Activated CD4-positive, CD25-positive, alpha-beta regulatory T cell treated with anti-CD3 and anti-CD28 coated beads, Interleukin-2, amount 50 U/mL, for 16 hours (primary cell): ENCODE results near the gene NUMBL.

Experiments used
- DNase-seq: peaks from one replicate; pipeline ENCODE4 v3.0.0-alpha.2; 2020; ENCODE audit warnings: low read depth, low spot score

NUMBL gene

GRCh38 chr19:40716482-40717324 is 26.3 kb upstream of the NUMBL start, which contains the start of the genes COQ8B and ITPKC:
COQ8B (minus strand) TSS chr19:40716886; CDS start chr19:40714632, 2,254 bp downstream.
ITPKC (plus strand) TSS chr19:40717112; CDS start chr19:40717136, 24 bp downstream.
- peak; percentile 100 for DNase-seq

GRCh38 chr19:40716031-40716481 is 25.6 kb upstream of the NUMBL start:
- peak; percentile 40 for DNase-seq

- DNase-seq = peak; percentile 84
These were observed 24.2 kb upstream of the NUMBL start for GRCh38 chr19:40714441-40715299.

GRCh38 chr19:40713939-40714338 is 23.5 kb upstream of the NUMBL start:
- no peak for DNase-seq

GRCh38 chr19:40709817-40710216 is 19.4 kb upstream of the NUMBL start:
- no peak for DNase-seq

GRCh38 chr19:40707615-40708014 is 17.2 kb upstream of the NUMBL start:
- no peak for DNase-seq

GRCh38 chr19:40705950-40706619 is 15.6 kb upstream of the NUMBL start:
- DNase-seq = no peak

- no peak for DNase-seq
These were observed 14.9 kb upstream of the NUMBL start for GRCh38 chr19:40705362-40705651.

- DNase-seq = no peak
These were observed 14.3 kb upstream of the NUMBL start for GRCh38 chr19:40704491-40705361.

GRCh38 chr19:40703029-40703755 is 12.7 kb upstream of the NUMBL start:
- DNase-seq = no peak

GRCh38 chr19:40702337-40703012 is 12.0 kb upstream of the NUMBL start:
- DNase-seq = no peak

GRCh38 chr19:40701758-40702157 is 11.3 kb upstream of the NUMBL start:
- DNase-seq = no peak

- DNase-seq = no peak
These were observed 9.6 kb upstream of the NUMBL start for GRCh38 chr19:40700083-40700482.

- DNase-seq = no peak
These were observed 6.6 kb upstream of the NUMBL start for GRCh38 chr19:40697007-40697406.

- DNase-seq = no peak
These were observed 5.4 kb upstream of the NUMBL start for GRCh38 chr19:40695881-40696280.

GRCh38 chr19:40693896-40694295 is 3.4 kb upstream of the NUMBL start:
- no peak for DNase-seq

GRCh38 chr19:40693150-40693788 is 2.8 kb upstream of the NUMBL start:
- DNase-seq = no peak

- DNase-seq = no peak
These were observed 1.7 kb upstream of the NUMBL start for GRCh38 chr19:40692212-40692551.

GRCh38 chr19:40691421-40692211 is 1.2 kb upstream of the NUMBL start:
- DNase-seq = no peak
